Breast epithelium (tissue), 3 donors: Measurements from ENCODE around the gene SPIRE2.

Experiments
- CTCF ChIP-seq, 3 donors: fragments of 450-650 bp; IDR thresholded peaks; one replicate each; pipeline ENCODE4 v1.5.1; 2016 to 2017; ENCODE audit warnings: antibody characterized with exemption in 3 of 3, mild to moderate bottlenecking in 3 of 3, moderate library complexity in 3 of 3
- POLR2A ChIP-seq: fragments of 450-650 bp; IDR thresholded peaks from one replicate; pipeline ENCODE4 v1.6.1; 2016; ENCODE audit warnings: antibody characterized with exemption, mild to moderate bottlenecking, moderate library complexity
- POLR2AphosphoS5 ChIP-seq, 3 donors: sonication (generic); formaldehyde crosslinking; IDR thresholded peaks; one replicate each; pipeline ENCODE4 v1.6.1; 2017; ENCODE audit warnings: antibody characterized with exemption in 3 of 3

GRCh38 chr16:89829630-89830437, 1.6 kb downstream of the SPIRE2 start:
- TF ChIP-seq CTCF (IDR thresholded peaks at IDR 0.05) (no peak), POLR2A (no peak), POLR2AphosphoS5 (IDR thresholded peaks at IDR 0.05) (no peak)
